GM11168 (cell line): ENCODE data around the gene ETV6.

ENCODE experiments used
- in situ Hi-C: fragments of 300-500 bp; cut with MboI; formaldehyde crosslinking; loops from one replicate; pipeline ENCODE4 v1.12.0; 2022; ENCODE audit warnings: low sequenced_read_pairs; ENCODE audit not compliant: unreplicated experiment

Gene ETV6

GRCh38 chr12:11688831-11689230 lies 39.4 kb downstream of the ETV6 start:
- in situ Hi-C loops = no loop called here

GRCh38 chr12:11689591-11690186 lies 40.2 kb downstream of the ETV6 start:
- in situ Hi-C loops = no loop called here

GRCh38 chr12:11693067-11693466 lies 43.6 kb downstream of the ETV6 start:
- in situ Hi-C loops = no loop called here

GRCh38 chr12:11693601-11694000 lies 44.1 kb downstream of the ETV6 start:
- in situ Hi-C loops = no loop called here

GRCh38 chr12:11694528-11694927 lies 45.1 kb downstream of the ETV6 start:
- in situ Hi-C loops = no loop called here

- in situ Hi-C loops = no loop called here
Observed at GRCh38 chr12:11695321-11695720, 45.8 kb downstream of the ETV6 start.

- in situ Hi-C loops = no loop called here
Observed at GRCh38 chr12:11696084-11696483, 46.6 kb downstream of the ETV6 start.

GRCh38 chr12:11697131-11697530 lies 47.7 kb downstream of the ETV6 start:
- in situ Hi-C loops = no loop called here

- in situ Hi-C loops = no loop called here
Observed at GRCh38 chr12:11697670-11698387, 48.4 kb downstream of the ETV6 start.

- in situ Hi-C loops = no loop called here
Observed at GRCh38 chr12:11698729-11699128, 49.3 kb downstream of the ETV6 start.

- in situ Hi-C loops = no loop called here
Observed at GRCh38 chr12:11701433-11701832, 52.0 kb downstream of the ETV6 start.

GRCh38 chr12:11702959-11703358 lies 53.5 kb downstream of the ETV6 start:
- in situ Hi-C loops = no loop called here

GRCh38 chr12:11703378-11703777 lies 53.9 kb downstream of the ETV6 start:
- in situ Hi-C loops = no loop called here

- in situ Hi-C loops = no loop called here
Observed at GRCh38 chr12:11704089-11704488, 54.6 kb downstream of the ETV6 start.

GRCh38 chr12:11705010-11705409 lies 55.5 kb downstream of the ETV6 start:
- in situ Hi-C loops = no loop called here

- in situ Hi-C loops = no loop called here
Observed at GRCh38 chr12:11706509-11707379, 57.3 kb downstream of the ETV6 start.

GRCh38 chr12:11707535-11707934 lies 58.1 kb downstream of the ETV6 start:
- in situ Hi-C loops = no loop called here

GRCh38 chr12:11709513-11709912 lies 60.0 kb downstream of the ETV6 start:
- in situ Hi-C loops = no loop called here

- in situ Hi-C loops = no loop called here
Observed at GRCh38 chr12:11710431-11710830, 61.0 kb downstream of the ETV6 start.

GRCh38 chr12:11710906-11711305 lies 61.4 kb downstream of the ETV6 start:
- in situ Hi-C loops = no loop called here

- in situ Hi-C loops = no loop called here
Observed at GRCh38 chr12:11711651-11712327, 62.3 kb downstream of the ETV6 start.
